Measurements from ENCODE around the gene RPL4. TPM values are rescaled to one million over a fixed set of nuclear protein-coding genes. Genes with fewer than 3 reads are reported as not detected.

Gene RPL4
- total RNA-seq: 3,009 and 3,253 TPM in 2 replicates

GRCh38 chr15:66504563-66505429, at the start of gene RPL4, which contains the start of gene ZWILCH:
Gene RPL4 (minus strand): TSS chr15:66504855. CDS start chr15:66504790, 65 bp downstream.
Gene ZWILCH (plus strand): TSS chr15:66505326. CDS start chr15:66505339, 13 bp downstream.

DNA sequence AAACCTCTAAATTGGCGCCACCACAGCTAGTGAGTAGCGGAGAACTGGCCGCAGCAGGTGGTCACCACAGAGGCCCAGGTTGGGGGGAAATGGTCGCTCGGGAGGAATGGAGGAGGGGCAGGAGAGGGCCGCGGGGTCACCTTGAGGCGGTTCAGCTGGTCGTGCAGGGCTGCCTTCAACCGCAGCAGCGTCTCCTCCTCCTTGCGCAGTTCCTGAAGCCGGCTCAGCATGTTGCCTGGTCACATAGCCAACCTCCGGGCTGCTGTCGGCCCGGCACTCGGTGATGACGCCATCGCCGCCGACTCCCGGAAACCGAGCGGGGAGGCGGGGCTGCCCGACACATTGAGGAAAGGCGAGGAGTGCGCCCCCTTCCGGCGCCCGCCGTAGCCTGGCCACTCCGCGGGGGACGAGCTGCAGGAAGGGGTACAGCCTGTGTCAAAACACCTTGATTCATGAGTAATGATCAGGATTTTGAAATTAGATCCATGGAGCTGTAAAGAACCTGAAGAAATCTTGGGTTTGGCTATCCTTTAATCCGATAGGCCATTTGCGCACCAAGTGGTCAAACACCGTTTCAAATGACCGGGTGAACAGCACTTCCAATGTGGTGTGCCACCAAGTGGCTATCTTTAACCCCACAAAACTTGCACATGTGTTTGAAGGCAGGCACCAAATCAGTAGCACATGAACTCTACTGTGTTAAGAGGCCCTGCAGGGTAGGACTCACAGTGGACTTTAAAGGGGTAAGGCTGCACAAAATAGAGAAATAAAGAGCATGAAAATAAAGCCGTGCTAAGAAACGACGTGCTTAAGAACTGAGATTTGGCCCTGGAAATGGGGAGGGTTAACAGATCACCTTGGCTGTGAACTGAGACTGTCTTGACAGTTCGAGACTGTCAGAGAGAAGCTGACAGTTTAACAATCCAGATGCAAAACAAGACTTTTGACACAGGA, 6.9 kb downstream of the RPL4 start, which contains the start of gene SNAPC5:
Gene SNAPC5, minus strand, starts transcription at position 261 of the 954 bp plus-strand sequence. Its CDS starts 31 bp downstream, at position 230.

Other genes with a start within 250 kb of the RPL4 start
- 15.0 and 24.5 TPM in 2 replicates for gene DIS3L, start 211.3 kb downstream of the RPL4 start, total RNA-seq
- gene TIPIN, start 148.2 kb downstream of the RPL4 start, total RNA-seq: 13.0 and 20.7 TPM in 2 replicates
- 61.4 and 88.2 TPM in 2 replicates for gene MAP2K1, start 117.9 kb downstream of the RPL4 start, total RNA-seq
- gene SNAPC5, start 7.1 kb downstream of the RPL4 start, total RNA-seq: 25.5 and 28.5 TPM in 2 replicates
- 14.4 and 57.3 TPM in 2 replicates for gene ZWILCH, start 471 bp upstream of the RPL4 start, total RNA-seq
- 4.8 and 10.9 TPM in 2 replicates for gene LCTL, start 61.1 kb upstream of the RPL4 start, total RNA-seq
- 20.1 and 24.0 TPM in 2 replicates for gene SMAD6, start 197.4 kb upstream of the RPL4 start, total RNA-seq